GM10248 (cell line): Measurements from ENCODE around the gene NDUFAB1.
"Not testable (repeated sequence)": the region's sequence is repeated elsewhere in the genome, so short reads cannot be mapped to it uniquely, and the experiment has no call there.

Experiments used
- CTCF ChIA-PET: fragments of 300-600 bp; sonication (Branson Sonifier 250); formaldehyde crosslinking; extraction: SDS; loops from one replicate; lab custom pipeline; 2021; ENCODE audit warnings: antibody characterized with exemption; lab: Yijun Ruan, JAX
- POLR2A ChIA-PET: fragments of 350-650 bp; sonication (Branson Sonifier 250); formaldehyde crosslinking; extraction: SDS; loops from one replicate; lab custom pipeline; 2020; ENCODE audit warnings: antibody characterized with exemption; lab: Yijun Ruan, JAX
- DNase-seq: peaks from one replicate; pipeline ENCODE4 v3.0.0; 2012; ENCODE audit errors: extremely low spot score
- TF ChIP-seq, protein P1 (sequence below): IDR thresholded peaks from 2 replicates; pipeline ENCODE4 v1.5.1; 2012; ENCODE audit warnings: mild to moderate bottlenecking, low read depth; ENCODE audit errors: extremely low read depth, missing control alignments, control extremely low read depth

Gene NDUFAB1

DNA sequence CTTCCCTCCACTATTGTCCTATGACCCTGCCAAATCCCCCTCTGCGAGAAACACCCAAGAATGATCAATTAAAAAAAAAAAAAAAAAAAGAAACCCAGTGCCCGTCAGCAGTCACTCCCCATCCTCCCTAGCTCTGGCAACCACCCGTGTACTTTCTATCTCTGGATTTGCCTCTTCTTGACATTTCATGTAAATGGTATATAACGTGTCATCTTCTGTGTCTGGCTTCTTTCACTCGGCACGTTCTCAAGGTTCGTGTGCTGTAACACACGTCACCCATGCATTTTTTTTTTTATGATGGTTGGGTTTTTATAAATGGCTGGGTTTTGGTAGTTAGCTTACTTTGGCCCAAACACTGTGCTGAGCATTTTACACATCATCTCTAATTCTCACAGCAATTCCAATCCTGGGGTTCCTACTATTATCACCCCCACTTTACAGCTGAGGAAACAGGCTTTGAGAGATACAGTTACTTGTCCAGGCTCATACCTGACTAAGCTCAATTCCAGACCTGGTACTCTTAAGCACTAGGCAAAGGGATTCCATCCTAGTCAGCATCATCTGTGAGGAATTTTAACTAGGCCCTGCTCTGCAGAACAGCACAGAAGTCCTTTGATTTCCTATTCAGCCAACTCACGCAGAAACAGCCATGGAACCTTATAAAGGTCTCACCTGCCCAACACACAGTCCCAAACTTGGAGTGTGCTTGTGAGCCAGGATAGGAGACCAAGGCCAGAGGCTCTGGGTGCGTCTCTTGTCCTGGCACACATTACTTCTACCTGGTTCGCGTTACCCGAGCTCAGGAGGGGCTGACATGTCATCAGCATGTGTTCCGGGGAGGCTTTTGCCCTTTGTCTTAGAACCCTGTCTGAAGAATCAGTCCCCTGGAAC lies 11.7 kb downstream of the NDUFAB1 start:
- ChIA-PET CTCF (interaction anchor here (0.7 to 1.2 kb wide), 3 partner anchors 10 to 55 kb away, joined by 3 to 4 read pairs (median 3); no protein-coding TSS in a partner anchor), POLR2A (no interaction called here)
- TF ChIP-seq, protein P1, sequence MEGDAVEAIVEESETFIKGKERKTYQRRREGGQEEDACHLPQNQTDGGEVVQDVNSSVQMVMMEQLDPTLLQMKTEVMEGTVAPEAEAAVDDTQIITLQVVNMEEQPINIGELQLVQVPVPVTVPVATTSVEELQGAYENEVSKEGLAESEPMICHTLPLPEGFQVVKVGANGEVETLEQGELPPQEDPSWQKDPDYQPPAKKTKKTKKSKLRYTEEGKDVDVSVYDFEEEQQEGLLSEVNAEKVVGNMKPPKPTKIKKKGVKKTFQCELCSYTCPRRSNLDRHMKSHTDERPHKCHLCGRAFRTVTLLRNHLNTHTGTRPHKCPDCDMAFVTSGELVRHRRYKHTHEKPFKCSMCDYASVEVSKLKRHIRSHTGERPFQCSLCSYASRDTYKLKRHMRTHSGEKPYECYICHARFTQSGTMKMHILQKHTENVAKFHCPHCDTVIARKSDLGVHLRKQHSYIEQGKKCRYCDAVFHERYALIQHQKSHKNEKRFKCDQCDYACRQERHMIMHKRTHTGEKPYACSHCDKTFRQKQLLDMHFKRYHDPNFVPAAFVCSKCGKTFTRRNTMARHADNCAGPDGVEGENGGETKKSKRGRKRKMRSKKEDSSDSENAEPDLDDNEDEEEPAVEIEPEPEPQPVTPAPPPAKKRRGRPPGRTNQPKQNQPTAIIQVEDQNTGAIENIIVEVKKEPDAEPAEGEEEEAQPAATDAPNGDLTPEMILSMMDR: no peak
- DNase-seq: no peak

DNA sequence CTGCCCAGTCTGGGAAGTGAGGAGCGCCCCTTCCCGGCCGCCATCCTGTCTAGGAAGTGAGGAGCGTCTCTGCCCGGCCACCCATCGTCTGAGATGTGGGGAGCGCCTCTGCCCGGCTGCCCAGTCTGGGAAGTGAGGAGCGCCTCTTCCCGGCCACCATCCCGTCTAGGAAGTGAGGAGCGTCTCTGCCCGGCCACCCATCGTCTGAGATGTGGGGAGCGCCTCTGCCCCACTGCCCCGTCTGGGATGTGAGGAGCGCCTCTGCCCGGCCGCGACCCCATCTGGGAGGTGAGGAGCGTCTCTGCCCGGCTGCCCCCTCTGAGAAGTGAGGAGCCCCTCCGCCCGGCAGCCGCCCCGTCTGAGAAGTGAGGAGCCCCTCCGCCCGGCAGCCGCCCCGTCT lies 12.8 kb downstream of the NDUFAB1 start:
- CTCF ChIA-PET, POLR2A ChIA-PET, DNase-seq: not testable (repeated sequence)

GRCh38 chr16:23581764-23582163 lies 14.4 kb downstream of the NDUFAB1 start:
- TF ChIP-seq, protein P1: no peak
- CTCF ChIA-PET: interaction anchor here (0.9 to 1.8 kb wide), 3 partner anchors 10 to 17 kb away, joined by 3 to 6 read pairs (median 4); partner anchors contain the start of gene NDUFAB1
- no peak for DNase-seq
- POLR2A ChIA-PET: interaction anchor here (0.7 kb wide), 1 partner anchor 10 kb away, joined by 7 read pairs; no protein-coding TSS in a partner anchor

- ChIA-PET CTCF (interaction anchor here (1.5 kb wide), 1 partner anchor 18 kb away, joined by 4 read pairs; no protein-coding TSS in a partner anchor), POLR2A (no interaction called here)
- TF ChIP-seq, protein P1: no peak
- DNase-seq: no peak
These were observed 15.7 kb downstream of the NDUFAB1 start for GRCh38 chr16:23580391-23580790.

- POLR2A ChIA-PET: no interaction called here
- TF ChIP-seq, protein P1: no peak
- DNase-seq: no peak
- CTCF ChIA-PET: no interaction called here
These were observed 16.7 kb downstream of the NDUFAB1 start for GRCh38 chr16:23579371-23579770.

DNA sequence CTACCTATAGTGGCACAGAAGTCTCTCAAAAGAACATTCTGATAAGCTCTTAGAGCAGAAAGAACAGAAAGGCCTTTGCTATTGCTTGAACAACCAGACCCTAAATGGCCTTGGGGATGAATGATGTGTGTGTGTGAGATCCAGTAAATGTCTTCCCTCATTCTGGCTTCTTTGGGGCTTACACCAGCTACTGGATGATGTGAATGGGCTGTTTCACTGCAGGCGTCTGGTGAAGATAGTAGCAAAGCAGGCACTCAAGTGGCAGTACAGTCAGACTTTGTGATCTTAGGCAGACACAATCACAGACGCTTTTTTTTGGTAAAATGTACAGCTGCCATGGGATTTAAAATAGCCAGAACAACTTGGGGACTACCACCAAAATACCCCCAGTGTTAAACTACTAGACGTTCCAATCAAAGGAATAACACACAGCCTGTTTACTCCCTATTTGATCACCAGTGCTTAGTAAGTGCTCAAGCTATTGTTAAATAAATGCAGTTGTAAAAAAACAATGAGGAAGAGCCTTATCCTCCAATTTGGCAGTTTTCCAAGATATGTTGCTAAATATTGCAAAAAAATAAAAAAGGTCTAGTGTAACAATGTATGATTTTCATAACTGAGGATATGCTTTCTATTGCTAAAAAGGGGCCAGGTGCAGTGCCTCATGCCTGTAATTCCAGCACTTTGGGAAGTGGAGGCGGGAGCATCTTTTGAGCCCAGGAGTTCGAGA lies 17.9 kb downstream of the NDUFAB1 start:
- TF ChIP-seq, protein P1: no peak
- POLR2A ChIA-PET: no interaction called here
- CTCF ChIA-PET: interaction anchor here (1.2 to 2.0 kb wide), 2 partner anchors 10 to 19 kb away, joined by 4 to 7 read pairs; partner anchors contain the start of gene NDUFAB1
- no peak for DNase-seq
